Measurements from ENCODE around the gene SCAND1. TPM values are rescaled to one million over a fixed set of nuclear protein-coding genes. Genes with fewer than 3 reads are reported as not detected.
"Not testable (repeated sequence)": the region's sequence is repeated elsewhere in the genome, so short reads cannot be mapped to it uniquely, and the experiment has no call there.

Gene SCAND1
- total and polyA plus RNA-seq, 7 donors, result 37.4 to 90.7 (median 70.2) TPM

GRCh38 chr20:35968930-35969329 is 14.6 kb upstream of the SCAND1 start:
- H3K27ac ChIP-seq, result no peak overlapping the region
- no peak overlapping the region for H3K4me3 ChIP-seq
- TF ChIP-seq CTCF (IDR thresholded peaks at IDR 0.05), result no peak
- H3K4me1 ChIP-seq, result no peaks in the 10 kb centered on the region
- H3K36me3 ChIP-seq (ENCODE audit: insufficient read depth in 1 of 2, low read depth in 1 of 2), result no peaks in the 10 kb centered on the region
- peaks cover 0 to 3% (median 0%) of the 10 kb centered on the region in 3 donors for H3K27me3 ChIP-seq (ENCODE audit: insufficient read depth in 3 of 3, low read length in 2 of 3)
- WGBS, 3 donors, result 63 to 86% (median 71%) methylated on average over 1 of the region's 1 CpG
- DNase-seq (no peak), ATAC-seq (no peak)
- H3K9me3 ChIP-seq, result no peaks in the 10 kb centered on the region
- intact Hi-C loops (cut with DNase I), result no loop called here

GRCh38 chr20:35967979-35968640 is 13.8 kb upstream of the SCAND1 start, which contains the start of gene CNBD2:
Gene CNBD2 (plus strand): TSS chr20:35968590. CDS start chr20:35968763, 173 bp downstream.
- TF ChIP-seq CTCF (IDR thresholded peaks at IDR 0.05), result no peak
- H3K4me3 ChIP-seq, result no peak within 1 kb of the TSS
- no peaks in the 10 kb centered on the region for H3K4me1 ChIP-seq
- DNase-seq (no peak), ATAC-seq (no peak)
- H3K27me3 ChIP-seq (ENCODE audit: insufficient read depth in 3 of 3, low read length in 2 of 3), result peaks cover 0 to 3% (median 0%) of the 10 kb centered on the region in 3 donors
- intact Hi-C loops (cut with DNase I), result no loop called here
- H3K9me3 ChIP-seq, result no peaks in the 10 kb centered on the region
- no peak within 1 kb of the TSS for H3K27ac ChIP-seq
- 80 to 88% (median 84%) methylated on average over 3 of the region's 3 CpGs for WGBS, 3 donors
- no peaks in the 10 kb centered on the region for H3K36me3 ChIP-seq (ENCODE audit: insufficient read depth in 1 of 2, low read depth in 1 of 2)

GRCh38 chr20:35963878-35964277 is 9.6 kb upstream of the SCAND1 start:
- TF ChIP-seq CTCF (IDR thresholded peaks at IDR 0.05), result no peak
- WGBS, 3 donors, result 78 to 89% (median 81%) methylated on average over 4 of the region's 4 CpGs
- intact Hi-C loops (cut with DNase I), result no loop called here
- no peaks in the 10 kb centered on the region for H3K4me1 ChIP-seq
- H3K27me3 ChIP-seq (ENCODE audit: insufficient read depth in 3 of 3, low read length in 2 of 3), result no peaks in the 10 kb centered on the region
- no peaks in the 10 kb centered on the region for H3K36me3 ChIP-seq (ENCODE audit: insufficient read depth in 1 of 2, low read depth in 1 of 2)
- no peaks in the 10 kb centered on the region for H3K9me3 ChIP-seq
- DNase-seq, result no peak
- ATAC-seq, result no peak
- no peak overlapping the region for H3K27ac ChIP-seq
- H3K4me3 ChIP-seq, result no peak overlapping the region

- H3K4me3 ChIP-seq; ATAC-seq; H3K27me3 ChIP-seq (ENCODE audit: insufficient read depth in 3 of 3, low read length in 2 of 3); DNase-seq; intact Hi-C loops (cut with DNase I); H3K4me1 ChIP-seq; H3K27ac ChIP-seq; H3K9me3 ChIP-seq; H3K36me3 ChIP-seq (ENCODE audit: insufficient read depth in 1 of 2, low read depth in 1 of 2): not testable (repeated sequence)
- 78 to 85% (median 82%) methylated on average over 6 of the region's 6 CpGs for WGBS, 3 donors
These were observed 5.0 kb upstream of the SCAND1 start for GRCh38 chr20:35959291-35959690.

GRCh38 chr20:35956616-35957015 is 2.3 kb upstream of the SCAND1 start:
- DNase-seq (no peak), ATAC-seq (no peak)
- no peak overlapping the region for H3K4me3 ChIP-seq
- intact Hi-C loops (cut with DNase I), result no loop called here
- no peak for TF ChIP-seq CTCF (IDR thresholded peaks at IDR 0.05)
- no peaks in the 10 kb centered on the region for H3K36me3 ChIP-seq (ENCODE audit: insufficient read depth in 1 of 2, low read depth in 1 of 2)
- no peak overlapping the region for H3K27ac ChIP-seq
- H3K4me1 ChIP-seq, result peaks cover 24% of the 10 kb centered on the region
- H3K9me3 ChIP-seq, result no peaks in the 10 kb centered on the region
- H3K27me3 ChIP-seq (ENCODE audit: insufficient read depth in 3 of 3, low read length in 2 of 3), result no peaks in the 10 kb centered on the region

Measured in psoas muscle (tissue), 8 donors.